Colonic mucosa (tissue), 4 donors: ENCODE measurements around the gene MYO7A. TPM values are rescaled to one million over a fixed set of nuclear protein-coding genes. Genes with fewer than 3 reads are reported as not detected.

ENCODE experiments used
- DNase-seq: peaks from one replicate; pipeline ENCODE4 v3.0.0-alpha.2; 2020
- H3K27ac ChIP-seq: fragments of 200-600 bp; one replicate; pipeline ENCODE4 v1.8.0; 2021
- H3K27me3 ChIP-seq: fragments of 200-600 bp; one replicate; pipeline ENCODE4 v1.8.0; 2021
- H3K36me3 ChIP-seq: fragments of 200-600 bp; one replicate; pipeline ENCODE4 v1.8.0; 2021
- H3K4me1 ChIP-seq: fragments of 200-600 bp; one replicate; pipeline ENCODE4 v1.8.0; 2021; ENCODE audit warnings: mild to moderate bottlenecking
- H3K4me3 ChIP-seq: fragments of 200-600 bp; one replicate; pipeline ENCODE4 v1.8.0; 2021
- H3K9ac ChIP-seq, 2 donors: one replicate each; pipeline ENCODE4 v1.7.0; 2013; ENCODE audit warnings: control low read depth in 2 of 2, low read depth in 2 of 2, low read length in 2 of 2
- H3K9me3 ChIP-seq: fragments of 200-600 bp; one replicate; pipeline ENCODE4 v1.8.0; 2021
- intact Hi-C: fragments of 100-400 bp; cut with DNase I; formaldehyde crosslinking; loops from one replicate; pipeline ENCODE4 v1.14.1; 2022
- total RNA-seq, 2 donors: library from RNA; stranded (reverse); fragmentation: NEBNext Ultra II Directional in 1 of 2; extraction: Animal tissue kit (Norgen Biotek cat#: 25700) in 1 of 2; gene quantifications; one replicate each; pipeline ENCODE4 v1.2.1, GENCODE V29; 2021
- TF ChIP-seq, protein P1 (sequence below): fragments of 200-600 bp; IDR thresholded peaks from one replicate; pipeline ENCODE4 v1.8.0; 2022; ENCODE audit warnings: antibody characterized with exemption, mild to moderate bottlenecking
- donor health status: healthy.
- donor health status: DM: no; HTN: no; CAD: no.
- donor health status: DM: no; HTN: no; CAD: no.

MYO7A gene
- total RNA-seq, 2 donors from 2014 or later, result 3.8 to 4.1 TPM

DNA sequence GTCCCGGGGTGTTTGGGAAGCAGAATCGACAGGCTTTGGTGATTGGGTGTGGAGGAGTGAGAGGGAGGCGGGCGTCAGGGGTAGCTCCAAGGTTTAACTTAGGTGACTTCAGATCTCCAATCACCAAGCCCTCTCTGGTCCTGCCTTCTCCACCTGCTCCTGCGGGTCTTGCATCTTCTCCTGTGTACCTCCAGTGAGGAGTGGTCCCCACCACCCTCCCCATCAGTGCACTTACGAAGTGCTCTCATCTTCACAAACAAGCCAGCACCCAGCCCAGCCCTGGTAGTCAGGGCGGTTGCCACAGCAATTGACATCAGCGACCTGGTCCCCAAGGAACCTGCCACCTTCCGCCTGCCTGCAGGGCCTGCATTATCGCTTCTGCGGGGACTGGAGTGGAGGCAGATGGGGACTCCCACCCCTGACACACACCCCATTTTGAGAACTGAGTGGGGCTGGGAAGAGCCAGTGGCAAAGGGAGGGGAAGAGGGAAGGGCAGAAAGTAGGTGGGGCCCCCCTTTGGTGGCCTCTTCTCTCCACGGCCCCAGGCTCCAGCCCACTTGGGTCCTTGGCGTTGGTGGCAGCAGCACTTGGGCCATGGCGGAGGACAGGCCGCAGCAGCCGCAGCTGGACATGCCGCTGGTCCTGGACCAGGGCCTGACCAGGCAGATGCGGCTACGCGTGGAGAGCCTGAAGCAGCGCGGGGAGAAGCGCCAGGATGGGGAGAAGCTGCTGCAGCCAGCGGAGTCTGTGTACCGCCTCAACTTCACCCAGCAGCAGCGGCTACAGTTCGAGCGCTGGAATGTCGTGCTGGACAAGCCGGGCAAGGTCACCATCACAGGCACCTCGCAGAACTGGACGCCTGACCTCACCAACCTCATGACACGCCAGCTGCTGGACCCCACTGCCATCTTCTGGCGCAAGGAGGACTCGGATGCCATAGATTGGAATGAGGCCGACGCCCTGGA, 25.5 kb upstream of the MYO7A start, which contains the start of gene OMP:
Gene OMP (plus strand): TSS at position 595 of the 965 bp plus-strand sequence. CDS start 0 bp downstream, at position 595.
- no peak for DNase-seq
- no peak within 1 kb of the TSS for H3K4me3 ChIP-seq
- H3K4me1 ChIP-seq, result peaks cover 13% of the 10 kb centered on the region
- H3K9me3 ChIP-seq, result no peaks in the 10 kb centered on the region
- TF ChIP-seq, protein P1, sequence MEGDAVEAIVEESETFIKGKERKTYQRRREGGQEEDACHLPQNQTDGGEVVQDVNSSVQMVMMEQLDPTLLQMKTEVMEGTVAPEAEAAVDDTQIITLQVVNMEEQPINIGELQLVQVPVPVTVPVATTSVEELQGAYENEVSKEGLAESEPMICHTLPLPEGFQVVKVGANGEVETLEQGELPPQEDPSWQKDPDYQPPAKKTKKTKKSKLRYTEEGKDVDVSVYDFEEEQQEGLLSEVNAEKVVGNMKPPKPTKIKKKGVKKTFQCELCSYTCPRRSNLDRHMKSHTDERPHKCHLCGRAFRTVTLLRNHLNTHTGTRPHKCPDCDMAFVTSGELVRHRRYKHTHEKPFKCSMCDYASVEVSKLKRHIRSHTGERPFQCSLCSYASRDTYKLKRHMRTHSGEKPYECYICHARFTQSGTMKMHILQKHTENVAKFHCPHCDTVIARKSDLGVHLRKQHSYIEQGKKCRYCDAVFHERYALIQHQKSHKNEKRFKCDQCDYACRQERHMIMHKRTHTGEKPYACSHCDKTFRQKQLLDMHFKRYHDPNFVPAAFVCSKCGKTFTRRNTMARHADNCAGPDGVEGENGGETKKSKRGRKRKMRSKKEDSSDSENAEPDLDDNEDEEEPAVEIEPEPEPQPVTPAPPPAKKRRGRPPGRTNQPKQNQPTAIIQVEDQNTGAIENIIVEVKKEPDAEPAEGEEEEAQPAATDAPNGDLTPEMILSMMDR, result no peak
- no peak within 1 kb of the TSS for H3K9ac ChIP-seq
- no peaks in the 10 kb centered on the region for H3K36me3 ChIP-seq
- H3K27me3 ChIP-seq, result no peaks in the 10 kb centered on the region
- H3K27ac ChIP-seq, result no peak within 1 kb of the TSS
- intact Hi-C loops, result no loop called here

DNA sequence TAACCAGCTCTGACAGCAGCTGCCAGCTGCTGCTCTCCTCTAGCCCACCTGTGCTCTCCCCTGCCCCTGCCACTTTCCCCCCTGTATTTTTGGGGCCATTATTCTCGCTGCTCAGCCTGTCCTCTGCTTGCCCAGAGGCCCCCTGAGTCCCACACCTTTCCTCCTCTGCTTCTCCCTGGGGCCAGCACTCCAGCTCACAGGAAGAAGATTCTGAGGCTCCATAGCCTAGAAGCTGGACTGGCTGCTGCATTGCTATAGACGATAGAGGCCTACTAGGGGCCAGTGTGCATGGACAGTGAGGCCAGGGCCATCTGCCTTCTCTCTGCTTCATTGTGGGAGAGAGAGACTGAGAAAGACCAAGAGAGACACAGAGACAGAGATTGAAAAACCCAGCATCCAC, 24.7 kb upstream of the MYO7A start:
- H3K36me3 ChIP-seq, result no peaks in the 10 kb centered on the region
- no peaks in the 10 kb centered on the region for H3K9me3 ChIP-seq
- H3K4me1 ChIP-seq, result peaks cover 17% of the 10 kb centered on the region
- H3K27me3 ChIP-seq, result no peaks in the 10 kb centered on the region
- TF ChIP-seq, protein P1, result no peak
- no peak for DNase-seq
- intact Hi-C loops, result no loop called here
- no peak overlapping the region for H3K9ac ChIP-seq
- H3K4me3 ChIP-seq, result no peak overlapping the region
- H3K27ac ChIP-seq, result no peak overlapping the region

DNA sequence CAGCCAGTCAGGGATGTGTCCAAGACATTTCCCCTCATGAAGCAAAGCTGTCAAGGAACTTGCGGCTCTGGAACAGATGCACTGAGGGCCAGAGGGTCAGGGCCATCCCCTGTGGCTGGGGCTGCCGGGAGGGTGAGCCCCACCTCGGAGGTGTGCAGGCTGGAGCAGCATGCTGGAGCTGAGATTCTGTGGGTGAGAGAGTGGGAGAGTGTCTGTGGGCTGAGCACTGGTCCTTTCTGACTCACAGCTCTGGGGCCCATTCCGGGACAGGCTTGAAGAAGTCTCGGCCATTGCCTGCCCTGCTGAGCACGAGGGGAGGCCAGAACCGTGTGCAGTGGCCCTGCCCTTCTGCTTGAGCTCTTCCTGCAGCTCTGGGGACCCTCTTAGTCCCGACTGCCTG, 23.3 kb upstream of the MYO7A start:
- H3K9ac ChIP-seq, result no peak overlapping the region
- H3K4me1 ChIP-seq, result peaks cover 17% of the 10 kb centered on the region
- intact Hi-C loops, result no loop called here
- DNase-seq, result no peak
- TF ChIP-seq, protein P1, result no peak
- no peaks in the 10 kb centered on the region for H3K36me3 ChIP-seq
- H3K4me3 ChIP-seq, result no peak overlapping the region
- H3K27me3 ChIP-seq, result no peaks in the 10 kb centered on the region
- H3K27ac ChIP-seq, result no peak overlapping the region
- H3K9me3 ChIP-seq, result no peaks in the 10 kb centered on the region

DNA sequence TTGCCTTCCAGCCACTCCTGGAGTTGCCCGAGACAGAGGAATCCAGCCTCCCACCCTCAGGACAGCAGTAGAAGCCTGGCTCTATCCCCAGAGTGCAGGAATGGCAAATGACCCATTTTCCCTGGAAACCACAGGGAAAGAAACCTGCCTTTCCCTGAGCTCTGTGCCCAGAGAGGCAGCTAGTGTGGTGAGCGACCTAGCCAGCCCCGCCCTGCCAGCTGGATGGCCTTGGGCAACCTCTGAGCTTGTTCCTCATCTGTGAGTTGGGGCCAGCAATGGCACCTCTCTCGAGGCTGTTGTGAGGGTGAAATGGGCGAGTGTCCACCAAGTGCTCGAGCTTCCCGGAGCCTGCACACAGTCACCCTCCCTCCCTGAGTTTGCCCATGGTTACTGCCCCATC, 21.7 kb upstream of the MYO7A start:
- peaks cover 17% of the 10 kb centered on the region for H3K4me1 ChIP-seq
- no peaks in the 10 kb centered on the region for H3K27me3 ChIP-seq
- H3K9me3 ChIP-seq, result no peaks in the 10 kb centered on the region
- peak overlapping the region; percentile 9 for H3K27ac ChIP-seq
- peak overlapping the region in 1 of 2 donors; percentile 45 for H3K9ac ChIP-seq
- H3K4me3 ChIP-seq, result no peak overlapping the region
- intact Hi-C loops, result no loop called here
- peak; percentile 64 for DNase-seq
- H3K36me3 ChIP-seq, result no peaks in the 10 kb centered on the region
- TF ChIP-seq, protein P1, result no peak

DNA sequence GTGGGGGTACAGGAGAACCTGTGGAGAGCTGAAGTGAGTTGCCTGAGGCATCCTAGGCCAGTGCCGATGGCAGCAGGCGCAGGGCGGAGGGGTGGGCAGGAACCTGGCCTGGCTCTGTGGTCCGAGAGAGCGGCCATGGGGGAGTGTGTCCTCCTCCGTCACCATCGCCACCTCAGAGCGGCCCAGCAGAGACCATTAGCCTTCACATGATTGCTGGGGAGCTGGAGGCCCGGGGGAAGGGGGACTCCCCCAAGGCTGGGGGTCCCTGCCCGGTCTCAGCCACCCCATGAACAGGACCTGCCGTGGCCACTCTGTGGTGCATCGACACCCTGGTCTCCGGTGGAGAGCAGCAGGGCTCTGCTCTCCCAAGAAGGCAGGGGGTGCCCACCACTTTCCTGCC, 21.3 kb upstream of the MYO7A start:
- Histone ChIP-seq H3K27ac (peak overlapping the region; percentile 9), H3K9ac (no peak overlapping the region), H3K36me3 (no peaks in the 10 kb centered on the region), H3K4me3 (no peak overlapping the region), H3K9me3 (no peaks in the 10 kb centered on the region), H3K27me3 (no peaks in the 10 kb centered on the region), H3K4me1 (peaks cover 17% of the 10 kb centered on the region)
- no peak for DNase-seq
- TF ChIP-seq, protein P1, result no peak
- intact Hi-C loops, result no loop called here
